Measurements from ENCODE around the gene PLEKHH1.
A peak's percentile ranks its signal among the peaks of the same experiment; 100 is the strongest.

PLEKHH1 gene

GRCh38 chr14:67532998-67533753, at the start of gene PLEKHH1:
TSS of gene PLEKHH1 (plus strand) at chr14:67533290. CDS start at chr14:67541868, 8,578 bp downstream.
- Histone ChIP-seq H3K27ac (ENCODE audit: low read length) (no peak within 1 kb of the TSS), H3K36me3 (ENCODE audit: control insufficient read depth in 2 of 2, insufficient read depth in 2 of 2, low read length in 2 of 2) (no peaks in the 10 kb centered on the region), H3K4me3 (ENCODE audit: low read length in 2 of 2) (peak within 1 kb of the TSS; percentile 74 to 78), H3K9me3 (ENCODE audit: control insufficient read depth in 2 of 2, low read length in 2 of 2) (no peaks in the 10 kb centered on the region), H3K27me3 (ENCODE audit: control insufficient read depth in 1 of 2, insufficient read depth in 2 of 2, low read length in 2 of 2) (peaks cover 0 to 2% of the 10 kb centered on the region in 2 donors), H3K9ac (ENCODE audit: low read length in 2 of 2) (peak within 1 kb of the TSS; percentile 75 to 82), H3K4me1 (ENCODE audit: control insufficient read depth, insufficient read depth, low read length) (peaks cover 9% of the 10 kb centered on the region)

- Histone ChIP-seq H3K27ac (ENCODE audit: low read length) (no peak overlapping the region), H3K36me3 (ENCODE audit: control insufficient read depth in 2 of 2, insufficient read depth in 2 of 2, low read length in 2 of 2) (peaks cover 3 to 6% of the 10 kb centered on the region in 2 donors), H3K9me3 (ENCODE audit: control insufficient read depth in 2 of 2, low read length in 2 of 2) (no peaks in the 10 kb centered on the region), H3K9ac (ENCODE audit: low read length in 2 of 2) (no peak overlapping the region), H3K4me3 (ENCODE audit: low read length in 2 of 2) (no peak overlapping the region), H3K4me1 (ENCODE audit: control insufficient read depth, insufficient read depth, low read length) (peaks cover 5% of the 10 kb centered on the region), H3K27me3 (ENCODE audit: control insufficient read depth in 1 of 2, insufficient read depth in 2 of 2, low read length in 2 of 2) (no peaks in the 10 kb centered on the region)
These were observed 49.4 kb upstream of the PLEKHH1 start for GRCh38 chr14:67483579-67484285.

GRCh38 chr14:67485501-67486095, 47.5 kb upstream of the PLEKHH1 start:
- peaks cover 3 to 6% of the 10 kb centered on the region in 2 donors for H3K36me3 ChIP-seq (ENCODE audit: control insufficient read depth in 2 of 2, insufficient read depth in 2 of 2, low read length in 2 of 2)
- no peaks in the 10 kb centered on the region for H3K27me3 ChIP-seq (ENCODE audit: control insufficient read depth in 1 of 2, insufficient read depth in 2 of 2, low read length in 2 of 2)
- no peak overlapping the region for H3K27ac ChIP-seq (ENCODE audit: low read length)
- H3K4me3 ChIP-seq (ENCODE audit: low read length in 2 of 2), result no peak overlapping the region
- no peaks in the 10 kb centered on the region for H3K9me3 ChIP-seq (ENCODE audit: control insufficient read depth in 2 of 2, low read length in 2 of 2)
- no peak overlapping the region for H3K9ac ChIP-seq (ENCODE audit: low read length in 2 of 2)
- H3K4me1 ChIP-seq (ENCODE audit: control insufficient read depth, insufficient read depth, low read length), result peaks cover 5% of the 10 kb centered on the region

- Histone ChIP-seq H3K4me3 (ENCODE audit: low read length in 2 of 2) (no peak overlapping the region), H3K27ac (ENCODE audit: low read length) (no peak overlapping the region), H3K36me3 (ENCODE audit: control insufficient read depth in 2 of 2, insufficient read depth in 2 of 2, low read length in 2 of 2) (peaks cover 3 to 6% of the 10 kb centered on the region in 2 donors), H3K9me3 (ENCODE audit: control insufficient read depth in 2 of 2, low read length in 2 of 2) (no peaks in the 10 kb centered on the region), H3K4me1 (ENCODE audit: control insufficient read depth, insufficient read depth, low read length) (peaks cover 5% of the 10 kb centered on the region), H3K27me3 (ENCODE audit: control insufficient read depth in 1 of 2, insufficient read depth in 2 of 2, low read length in 2 of 2) (no peaks in the 10 kb centered on the region), H3K9ac (ENCODE audit: low read length in 2 of 2) (no peak overlapping the region)
These were observed 46.2 kb upstream of the PLEKHH1 start for GRCh38 chr14:67486890-67487289.

- H3K9me3 ChIP-seq (ENCODE audit: control insufficient read depth in 2 of 2, low read length in 2 of 2), result no peaks in the 10 kb centered on the region
- H3K9ac ChIP-seq (ENCODE audit: low read length in 2 of 2), result no peak overlapping the region
These were observed 45.8 kb upstream of the PLEKHH1 start for GRCh38 chr14:67487332-67487731.

GRCh38 chr14:67487937-67488893, 44.9 kb upstream of the PLEKHH1 start, which contains the start of gene TMEM229B:
TSS of gene TMEM229B (minus strand) at chr14:67488721. CDS start at chr14:67473923, 14,798 bp downstream.
- Histone ChIP-seq H3K9ac (ENCODE audit: low read length in 2 of 2) (peak within 1 kb of the TSS in 1 of 2 donors; percentile 29), H3K27ac (ENCODE audit: low read length) (no peak within 1 kb of the TSS), H3K36me3 (ENCODE audit: control insufficient read depth in 2 of 2, insufficient read depth in 2 of 2, low read length in 2 of 2) (peaks cover 3 to 6% of the 10 kb centered on the region in 2 donors), H3K27me3 (ENCODE audit: control insufficient read depth in 1 of 2, insufficient read depth in 2 of 2, low read length in 2 of 2) (no peaks in the 10 kb centered on the region), H3K4me1 (ENCODE audit: control insufficient read depth, insufficient read depth, low read length) (peaks cover 5% of the 10 kb centered on the region), H3K4me3 (ENCODE audit: low read length in 2 of 2) (peak within 1 kb of the TSS in 1 of 2 donors; percentile 55), H3K9me3 (ENCODE audit: control insufficient read depth in 2 of 2, low read length in 2 of 2) (peaks cover 0 to 2% of the 10 kb centered on the region in 2 donors)

More at GRCh38 chr14:67487332-67487731, 45.8 kb upstream of the PLEKHH1 start:
- Histone ChIP-seq H3K4me1 (ENCODE audit: control insufficient read depth, insufficient read depth, low read length) (peaks cover 5% of the 10 kb centered on the region), H3K36me3 (ENCODE audit: control insufficient read depth in 2 of 2, insufficient read depth in 2 of 2, low read length in 2 of 2) (peaks cover 3 to 6% of the 10 kb centered on the region in 2 donors), H3K27me3 (ENCODE audit: control insufficient read depth in 1 of 2, insufficient read depth in 2 of 2, low read length in 2 of 2) (no peaks in the 10 kb centered on the region), H3K4me3 (ENCODE audit: low read length in 2 of 2) (no peak overlapping the region), H3K27ac (ENCODE audit: low read length) (no peak overlapping the region)

- H3K36me3 ChIP-seq (ENCODE audit: control insufficient read depth in 2 of 2, insufficient read depth in 2 of 2, low read length in 2 of 2), result peaks cover 3 to 6% of the 10 kb centered on the region in 2 donors
- H3K4me3 ChIP-seq (ENCODE audit: low read length in 2 of 2), result no peak overlapping the region
- H3K27ac ChIP-seq (ENCODE audit: low read length), result no peak overlapping the region
- H3K9ac ChIP-seq (ENCODE audit: low read length in 2 of 2), result no peak overlapping the region
- H3K9me3 ChIP-seq (ENCODE audit: control insufficient read depth in 2 of 2, low read length in 2 of 2), result peaks cover 0 to 10% of the 10 kb centered on the region in 2 donors
- H3K27me3 ChIP-seq (ENCODE audit: control insufficient read depth in 1 of 2, insufficient read depth in 2 of 2, low read length in 2 of 2), result no peaks in the 10 kb centered on the region
- H3K4me1 ChIP-seq (ENCODE audit: control insufficient read depth, insufficient read depth, low read length), result peaks cover 5% of the 10 kb centered on the region
These were observed 42.9 kb upstream of the PLEKHH1 start for GRCh38 chr14:67490196-67490595.

GRCh38 chr14:67491285-67491684, 41.8 kb upstream of the PLEKHH1 start:
- H3K9ac ChIP-seq (ENCODE audit: low read length in 2 of 2), result no peak overlapping the region
- H3K36me3 ChIP-seq (ENCODE audit: control insufficient read depth in 2 of 2, insufficient read depth in 2 of 2, low read length in 2 of 2), result peaks cover 3% of the 10 kb centered on the region in 2 donors
- no peak overlapping the region for H3K4me3 ChIP-seq (ENCODE audit: low read length in 2 of 2)
- H3K27me3 ChIP-seq (ENCODE audit: control insufficient read depth in 1 of 2, insufficient read depth in 2 of 2, low read length in 2 of 2), result no peaks in the 10 kb centered on the region
- H3K9me3 ChIP-seq (ENCODE audit: control insufficient read depth in 2 of 2, low read length in 2 of 2), result peaks cover 0 to 10% of the 10 kb centered on the region in 2 donors
- peaks cover 5% of the 10 kb centered on the region for H3K4me1 ChIP-seq (ENCODE audit: control insufficient read depth, insufficient read depth, low read length)
- no peak overlapping the region for H3K27ac ChIP-seq (ENCODE audit: low read length)

GRCh38 chr14:67491741-67492507, 41.2 kb upstream of the PLEKHH1 start:
- H3K9ac ChIP-seq (ENCODE audit: low read length in 2 of 2), result no peak overlapping the region
- H3K27ac ChIP-seq (ENCODE audit: low read length), result no peak overlapping the region
- H3K27me3 ChIP-seq (ENCODE audit: control insufficient read depth in 1 of 2, insufficient read depth in 2 of 2, low read length in 2 of 2), result no peaks in the 10 kb centered on the region
- H3K9me3 ChIP-seq (ENCODE audit: control insufficient read depth in 2 of 2, low read length in 2 of 2), result peaks cover 0 to 10% of the 10 kb centered on the region in 2 donors
- H3K36me3 ChIP-seq (ENCODE audit: control insufficient read depth in 2 of 2, insufficient read depth in 2 of 2, low read length in 2 of 2), result no peaks in the 10 kb centered on the region
- H3K4me3 ChIP-seq (ENCODE audit: low read length in 2 of 2), result no peak overlapping the region
- peaks cover 5% of the 10 kb centered on the region for H3K4me1 ChIP-seq (ENCODE audit: control insufficient read depth, insufficient read depth, low read length)
